Measurements from ENCODE around the gene MAST3. TPM values are rescaled to one million over a fixed set of nuclear protein-coding genes. Genes with fewer than 3 reads are reported as not detected.

The MAST3 gene
- polyA plus RNA-seq, 3 donors: 6.8 to 34.0 (median 12.4) TPM

GRCh38 chr19:18150776-18151624 lies 53.4 kb downstream of the MAST3 start:
- Mint-ChIP-seq H3K4me1 (peaks cover 23% of the 10 kb centered on the region), H3K27me3 (ENCODE audit: low read depth in 3 of 3) (peaks cover 0 to 2% (median 1%) of the 10 kb centered on the region in 3 donors), H3K9me3 (peaks cover 0 to 3% (median 0%) of the 10 kb centered on the region in 7 donors), H3K36me3 (peaks cover 33 to 53% of the 10 kb centered on the region in 2 donors), H3K27ac (peak overlapping the region in 4 of 7 donors; percentile 54 to 98 (median 96)), H3K4me3 (peak overlapping the region; percentile 87 to 93)
- Histone ChIP-seq H3K27me3 (ENCODE audit: control insufficient read depth in 2 of 2, insufficient read depth in 2 of 2, low read length in 2 of 2) (no peaks in the 10 kb centered on the region), H3K4me2 (replicated peaks; ENCODE audit: extremely low read depth, low read length, poor library complexity, severe bottlenecking) (peak overlapping the region; percentile 98), H3K79me2 (ENCODE audit: insufficient read depth, low read length) (peaks cover 13% of the 10 kb centered on the region), H2AFZ (ENCODE audit: insufficient read depth, low read depth, low read length, poor library complexity, severe bottlenecking) (no peak overlapping the region), H3K27ac (ENCODE audit: low read depth in 1 of 2, low read length in 2 of 2) (peak overlapping the region; percentile 3 to 94), H3K9ac (ENCODE audit: insufficient read depth, low read length, poor library complexity, severe bottlenecking) (peak overlapping the region; percentile 95), H3K4me1 (ENCODE audit: control insufficient read depth in 1 of 2, insufficient read depth in 2 of 2, low read length in 2 of 2) (peaks cover 22 to 32% of the 10 kb centered on the region in 2 donors), H4K20me1 (ENCODE audit: insufficient read depth, low read length) (peaks cover 41% of the 10 kb centered on the region), H3K4me3 (replicated peaks in 1 of 3; ENCODE audit: low read depth in 2 of 3, low read length in 3 of 3) (peak overlapping the region in 1 of 3 experiments; percentile 92), H3K36me3 (replicated peaks in 1 of 2; ENCODE audit: control insufficient read depth in 1 of 2, insufficient read depth in 2 of 2, low read length in 2 of 2) (peaks cover 38 to 50% of the 10 kb centered on the region in 2 donors), H3K9me3 (replicated peaks in 1 of 2; ENCODE audit: control insufficient read depth in 1 of 2, insufficient read depth in 1 of 2, low read length in 2 of 2) (no peaks in the 10 kb centered on the region)
- WGBS (ENCODE audit: insufficient coverage): 93% methylated on average over 16 of the region's 18 CpGs
- intact Hi-C loops (cut with micrococcal nuclease): loop anchor here (5.0 to 10.0 kb wide), 4 partner anchors 34 to 144 kb away; partner anchors contain the start of genes ARRDC2 (in 1 of the 2), MPV17L2 (in 1 of the 2) and RAB3A (in 1 of the 2)
- DNase-seq: no peak
- TF ChIP-seq CTCF (IDR thresholded peaks at IDR 0.05): no peak

- peak overlapping the region; percentile 87 to 93 for H3K4me3 Mint-ChIP-seq
- Histone ChIP-seq H3K4me3 (replicated peaks in 1 of 3; ENCODE audit: low read depth in 2 of 3, low read length in 3 of 3) (peak overlapping the region; percentile 65 to 92 (median 89)), H3K27me3 (ENCODE audit: control insufficient read depth in 2 of 2, insufficient read depth in 2 of 2, low read length in 2 of 2) (no peaks in the 10 kb centered on the region), H3K9me3 (replicated peaks in 1 of 2; ENCODE audit: control insufficient read depth in 1 of 2, insufficient read depth in 1 of 2, low read length in 2 of 2) (no peaks in the 10 kb centered on the region), H3K4me1 (ENCODE audit: control insufficient read depth in 1 of 2, insufficient read depth in 2 of 2, low read length in 2 of 2) (peaks cover 30 to 42% of the 10 kb centered on the region in 2 donors), H3K9ac (ENCODE audit: insufficient read depth, low read length, poor library complexity, severe bottlenecking) (peak overlapping the region; percentile 95), H2AFZ (ENCODE audit: insufficient read depth, low read depth, low read length, poor library complexity, severe bottlenecking) (peak overlapping the region; percentile 91), H3K79me2 (ENCODE audit: insufficient read depth, low read length) (peaks cover 13% of the 10 kb centered on the region), H3K36me3 (replicated peaks in 1 of 2; ENCODE audit: control insufficient read depth in 1 of 2, insufficient read depth in 2 of 2, low read length in 2 of 2) (peaks cover 31 to 42% of the 10 kb centered on the region in 2 donors), H3K4me2 (replicated peaks; ENCODE audit: extremely low read depth, low read length, poor library complexity, severe bottlenecking) (peak overlapping the region; percentile 98), H3K27ac (ENCODE audit: low read depth in 1 of 2, low read length in 2 of 2) (peak overlapping the region; percentile 94 to 100), H4K20me1 (ENCODE audit: insufficient read depth, low read length) (peaks cover 37% of the 10 kb centered on the region)
- H3K36me3 Mint-ChIP-seq: peaks cover 25 to 44% of the 10 kb centered on the region in 2 donors
- intact Hi-C loops (cut with micrococcal nuclease): loop anchor here (5.0 to 10.0 kb wide), 4 partner anchors 35 to 145 kb away; partner anchors contain the start of genes ARRDC2 (in 1 of the 2), MPV17L2 (in 1 of the 2) and RAB3A (in 1 of the 2)
- H3K9me3 Mint-ChIP-seq: peaks cover 0 to 1% (median 0%) of the 10 kb centered on the region in 7 donors
- H3K4me1 Mint-ChIP-seq: peaks cover 36% of the 10 kb centered on the region
- H3K27me3 Mint-ChIP-seq (ENCODE audit: low read depth in 3 of 3): peaks cover 0 to 2% (median 1%) of the 10 kb centered on the region in 3 donors
- 0% methylated on average over 22 of the region's 22 CpGs for WGBS (ENCODE audit: insufficient coverage)
- DNase-seq: peak; percentile 99 to 100 (median 100)
- TF ChIP-seq CTCF (IDR thresholded peaks at IDR 0.05): peak; percentile 93
- H3K27ac Mint-ChIP-seq: peak overlapping the region; percentile 95 to 99 (median 97)
These were observed 54.9 kb downstream of the MAST3 start for GRCh38 chr19:18152442-18152816.

Measured in CD14-positive monocyte (primary cell).